Measurements from ENCODE around the gene TMEM248. TPM values are rescaled to one million over a fixed set of nuclear protein-coding genes. Genes with fewer than 3 reads are reported as not detected.

TMEM248 gene
- total and polyA plus RNA-seq, 2 of the 8 experiments (the other 6 are each of a cell fraction or from before 2014, with no cell fraction given) = 63.6 to 126 TPM

DNA sequence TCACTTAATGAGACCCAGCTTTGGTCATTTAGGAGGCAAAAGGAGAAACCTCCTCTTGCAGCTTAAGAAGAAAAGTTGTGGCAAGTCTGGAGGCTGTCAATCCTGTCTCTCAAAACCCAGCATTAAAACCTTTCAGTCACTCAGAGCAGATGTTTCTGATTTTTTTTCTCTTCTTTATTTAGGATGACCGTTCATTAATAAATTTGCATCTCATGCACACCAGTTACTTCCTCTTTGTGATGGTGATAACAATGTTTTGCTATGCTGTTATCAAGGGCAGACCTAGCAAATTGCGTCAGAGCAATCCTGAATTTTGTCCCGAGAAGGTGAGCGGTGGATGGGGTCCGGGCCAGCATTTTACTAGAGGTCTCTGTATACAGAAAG lies 32.0 kb downstream of the TMEM248 start:
- no peak overlapping the region for H3K18ac ChIP-seq (ENCODE audit: extremely low read depth, low read length)
- no peaks in the 10 kb centered on the region for H3K79me2 ChIP-seq (ENCODE audit: control insufficient read depth in 1 of 2, insufficient read depth in 2 of 2, low read length in 2 of 2)
- ChIA-PET CTCF (ENCODE audit: partially characterized antibody) (interaction anchor here (0.9 kb wide), 1 partner anchor 115 kb away, joined by 3 read pairs; no protein-coding TSS in a partner anchor), POLR2A (ENCODE audit: partially characterized antibody) (no interaction called here)
- H3K4ac ChIP-seq (replicated peaks; ENCODE audit: insufficient read length, low read depth, low read length) = no peak overlapping the region
- H2AFZ ChIP-seq (ENCODE audit: low read length) = no peak overlapping the region
- H3K4me1 ChIP-seq (replicated peaks in 1 of 4; ENCODE audit: control insufficient read depth in 3 of 4, insufficient read depth in 4 of 4, low read length in 3 of 4) = no peaks in the 10 kb centered on the region; a peak in 3 of 7 replicates
- no peak overlapping the region; the same call in 1 of the 2 replicates for H2BK5ac ChIP-seq (ENCODE audit: low read depth, low read length)
- no peak overlapping the region for H2BK12ac ChIP-seq (ENCODE audit: low read depth, low read length)
- no peaks in the 10 kb centered on the region for H3K79me1 ChIP-seq (ENCODE audit: low read depth, low read length)
- no peak overlapping the region for H2BK120ac ChIP-seq (replicated peaks; ENCODE audit: low read depth, low read length)
- no peak overlapping the region for H3K9ac ChIP-seq (replicated peaks in 1 of 4; ENCODE audit: extremely low read depth in 1 of 4, low read depth in 3 of 4, low read length in 3 of 4)
- H4K20me1 ChIP-seq (replicated peaks in 1 of 2; ENCODE audit: control insufficient read depth in 1 of 2, insufficient read depth in 2 of 2, low read length in 2 of 2) = peaks cover 0 to 4% of the 10 kb centered on the region in 2 experiments
- H2BK20ac ChIP-seq (ENCODE audit: low read length) = no peak overlapping the region
- H3K4me2 ChIP-seq (ENCODE audit: insufficient read depth in 1 of 2, low read depth in 2 of 2, low read length in 2 of 2) = no peak overlapping the region
- H2AK5ac ChIP-seq (ENCODE audit: low read depth, low read length) = no peak overlapping the region
- no peak for FAIRE-seq
- no peak overlapping the region for H3K56ac ChIP-seq (replicated peaks; ENCODE audit: insufficient read length, low read depth, low read length)
- no peaks in the 10 kb centered on the region for H3K9me3 ChIP-seq (ENCODE audit: insufficient read depth in 2 of 2, low read depth in 1 of 2, low read length in 1 of 2)
- peaks cover 9 to 70% (median 45%) of the 10 kb centered on the region in 4 experiments for H3K36me3 ChIP-seq (ENCODE audit: control insufficient read depth in 2 of 4, insufficient read depth in 4 of 4, low read length in 3 of 4)
- no peak overlapping the region for H3K4me3 ChIP-seq (ENCODE audit: extremely low read depth in 1 of 4, insufficient read depth in 2 of 4, low read depth in 3 of 4, low read length in 4 of 4)
- no peak overlapping the region for H4K8ac ChIP-seq (ENCODE audit: extremely low read depth, insufficient read depth, low read length)
- 94% methylated on average over 5 of the region's 5 CpGs; no CpG with 5 or more reads in 1 of the 2 experiments for WGBS, 2 experiments (ENCODE audit: extremely low coverage in 1 of 2, insufficient coverage in 1 of 2, insufficient read length in 1 of 2, insufficient replicate concordance in 2 of 2, low coverage in 1 of 2, low lambda C conversion rate in 2 of 2, missing lambda C conversion rate in 1 of 2)
- H3K23ac ChIP-seq (ENCODE audit: insufficient read length) = no peak overlapping the region
- H3K14ac ChIP-seq (ENCODE audit: insufficient read length) = no peak overlapping the region
- H4K91ac ChIP-seq (replicated peaks; ENCODE audit: insufficient read length, low read length) = no peak overlapping the region
- no peak overlapping the region for H3K27ac ChIP-seq (ENCODE audit: low read depth, low read length)
- no peaks in the 10 kb centered on the region for H3K23me2 ChIP-seq (ENCODE audit: low read depth, low read length)
- no peaks in the 10 kb centered on the region for H3K27me3 ChIP-seq (replicated peaks in 1 of 4; ENCODE audit: control insufficient read depth in 3 of 4, extremely low read depth in 1 of 4, insufficient read depth in 3 of 4, low read length in 3 of 4)
- no peak overlapping the region for H2BK15ac ChIP-seq (ENCODE audit: low read length)
- no peak for DNase-seq (ENCODE audit: low read depth in 1 of 2, low spot score in 2 of 2)
- H4K5ac ChIP-seq (ENCODE audit: insufficient read length, low read depth, low read length) = no peak overlapping the region
- no peak for TF ChIP-seq MAFK (IDR thresholded peaks at IDR 0.05; ENCODE audit: low read depth, low read length)
- no peak for TF ChIP-seq RAD21 (IDR thresholded peaks at IDR 0.05 in 1 of 2, conservative IDR thresholded peaks at IDR 0.05 in 1 of 2; ENCODE audit: low read depth in 2 of 2, low read length in 2 of 2)
- TF ChIP-seq POU5F1 (IDR thresholded peaks at IDR 0.05; ENCODE audit: low read depth, low read length) = no peak
- no peak for TF ChIP-seq KDM4A (IDR thresholded peaks at IDR 0.05; ENCODE audit: low read depth, low read length, severe bottlenecking)
- TF ChIP-seq ZNF274 (IDR thresholded peaks at IDR 0.05; ENCODE audit: borderline replicate concordance, extremely low read depth, low read length) = no peak
- TF ChIP-seq, protein P1, sequence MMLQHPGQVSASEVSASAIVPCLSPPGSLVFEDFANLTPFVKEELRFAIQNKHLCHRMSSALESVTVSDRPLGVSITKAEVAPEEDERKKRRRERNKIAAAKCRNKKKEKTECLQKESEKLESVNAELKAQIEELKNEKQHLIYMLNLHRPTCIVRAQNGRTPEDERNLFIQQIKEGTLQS (IDR thresholded peaks at IDR 0.05; ENCODE audit: insufficient read depth, low read depth, low read length) = no peak
- no peak for TF ChIP-seq BCL11A (IDR thresholded peaks at IDR 0.05; ENCODE audit: low read depth in 2 of 2, low read length in 2 of 2)
- no peak for TF ChIP-seq TAF7 (optimal IDR thresholded peaks at IDR 0.05; ENCODE audit: borderline replicate concordance, low read depth, low read length)
- no peak for TF ChIP-seq EP300 (IDR thresholded peaks at IDR 0.05; ENCODE audit: borderline replicate concordance in 1 of 2, low read depth in 2 of 2, low read length in 2 of 2)
- no peak for TF ChIP-seq SAP30 (IDR thresholded peaks at IDR 0.05; ENCODE audit: insufficient read depth, insufficient replicate concordance, low read length)
- no peak for TF ChIP-seq CBX5 (IDR thresholded peaks at IDR 0.05; ENCODE audit: low read depth, low read length)
- no peak for TF ChIP-seq E2F6 (IDR thresholded peaks at IDR 0.05)

All from H1 (cell line).